Measurements from ENCODE around the gene POM121L12.

The POM121L12 gene

GRCh38 chr7:53035499-53036412 is at the start of gene POM121L12:
TSS of gene POM121L12 (plus strand) at chr7:53035633. CDS start at chr7:53035672, 39 bp downstream.
- DNase-seq (ENCODE audit: low read depth): no peak

GRCh38 chr7:52992001-52992400 is 43.4 kb upstream of the POM121L12 start:
- DNase-seq (ENCODE audit: low read depth): no peak

GRCh38 chr7:52992479-52993162 is 42.8 kb upstream of the POM121L12 start:
- DNase-seq (ENCODE audit: low read depth): no peak

GRCh38 chr7:52995676-52996075 is 39.8 kb upstream of the POM121L12 start:
- no peak for DNase-seq (ENCODE audit: low read depth)

- no peak for DNase-seq (ENCODE audit: low read depth)
These were observed 34.2 kb upstream of the POM121L12 start for GRCh38 chr7:53001221-53001620.

GRCh38 chr7:53002389-53002788 is 33.0 kb upstream of the POM121L12 start:
- DNase-seq (ENCODE audit: low read depth): no peak

- no peak for DNase-seq (ENCODE audit: low read depth)
These were observed 31.6 kb upstream of the POM121L12 start for GRCh38 chr7:53003653-53004445.

GRCh38 chr7:53013925-53014324 is 21.5 kb upstream of the POM121L12 start:
- DNase-seq (ENCODE audit: low read depth): no peak

GRCh38 chr7:53015463-53015862 is 20.0 kb upstream of the POM121L12 start:
- no peak for DNase-seq (ENCODE audit: low read depth)

- DNase-seq (ENCODE audit: low read depth): no peak
These were observed 12.5 kb upstream of the POM121L12 start for GRCh38 chr7:53022893-53023292.

GRCh38 chr7:53048638-53049037 is 13.2 kb downstream of the POM121L12 start:
- no peak for DNase-seq (ENCODE audit: low read depth)

GRCh38 chr7:53050433-53050832 is 15.0 kb downstream of the POM121L12 start:
- no peak for DNase-seq (ENCODE audit: low read depth)

GRCh38 chr7:53059591-53059990 is 24.2 kb downstream of the POM121L12 start:
- DNase-seq (ENCODE audit: low read depth): no peak

- DNase-seq (ENCODE audit: low read depth): no peak
These were observed 24.6 kb downstream of the POM121L12 start for GRCh38 chr7:53060066-53060465.

- no peak for DNase-seq (ENCODE audit: low read depth)
These were observed 27.4 kb downstream of the POM121L12 start for GRCh38 chr7:53062796-53063195.

- no peak for DNase-seq (ENCODE audit: low read depth)
These were observed 33.2 kb downstream of the POM121L12 start for GRCh38 chr7:53068673-53069072.

GRCh38 chr7:53070883-53071282 is 35.5 kb downstream of the POM121L12 start:
- DNase-seq (ENCODE audit: low read depth): no peak
